Tibial nerve (tissue), 3 donors: ENCODE results near the gene DCDC1.

ENCODE experiments used
- POLR2A ChIP-seq, 2 donors: fragments of 450-650 bp; IDR thresholded peaks; one replicate each; pipeline ENCODE4 v1.6.1; 2017; ENCODE audit warnings: antibody characterized with exemption in 2 of 2, mild to moderate bottlenecking in 2 of 2, moderate library complexity in 2 of 2
- TF ChIP-seq, protein P1 (sequence below), 5 experiments: fragments of 200-600 bp in 3 of 5; fragments of 450-650 bp in 2 of 5; sonication (generic) in 3 of 5; IDR thresholded peaks; one replicate each; pipeline ENCODE4 v1.5.1; 2016 to 2019; ENCODE audit warnings: antibody characterized with exemption in 5 of 5, mild to moderate bottlenecking in 3 of 5, moderate library complexity in 2 of 5

DNA sequence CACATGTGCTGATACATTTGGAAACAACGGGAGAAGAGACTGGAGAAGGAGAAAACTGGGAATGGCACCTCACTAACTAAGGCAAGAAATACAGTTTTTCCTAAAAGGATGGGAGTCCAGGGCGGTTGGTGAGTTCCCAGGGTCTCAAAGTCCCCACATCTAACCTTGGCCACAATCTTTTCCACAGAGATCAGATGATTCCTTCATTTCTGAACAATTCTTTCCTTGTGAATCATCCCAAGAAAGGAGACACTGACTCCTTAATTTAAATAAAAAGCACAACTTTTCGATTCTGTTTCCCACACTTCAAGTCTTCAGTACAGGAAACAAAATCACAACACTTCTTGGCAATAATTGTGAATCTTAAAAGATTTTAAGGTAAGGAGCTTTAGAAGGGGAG, 384.7 kb downstream of the DCDC1 start:
- TF ChIP-seq, protein P1, sequence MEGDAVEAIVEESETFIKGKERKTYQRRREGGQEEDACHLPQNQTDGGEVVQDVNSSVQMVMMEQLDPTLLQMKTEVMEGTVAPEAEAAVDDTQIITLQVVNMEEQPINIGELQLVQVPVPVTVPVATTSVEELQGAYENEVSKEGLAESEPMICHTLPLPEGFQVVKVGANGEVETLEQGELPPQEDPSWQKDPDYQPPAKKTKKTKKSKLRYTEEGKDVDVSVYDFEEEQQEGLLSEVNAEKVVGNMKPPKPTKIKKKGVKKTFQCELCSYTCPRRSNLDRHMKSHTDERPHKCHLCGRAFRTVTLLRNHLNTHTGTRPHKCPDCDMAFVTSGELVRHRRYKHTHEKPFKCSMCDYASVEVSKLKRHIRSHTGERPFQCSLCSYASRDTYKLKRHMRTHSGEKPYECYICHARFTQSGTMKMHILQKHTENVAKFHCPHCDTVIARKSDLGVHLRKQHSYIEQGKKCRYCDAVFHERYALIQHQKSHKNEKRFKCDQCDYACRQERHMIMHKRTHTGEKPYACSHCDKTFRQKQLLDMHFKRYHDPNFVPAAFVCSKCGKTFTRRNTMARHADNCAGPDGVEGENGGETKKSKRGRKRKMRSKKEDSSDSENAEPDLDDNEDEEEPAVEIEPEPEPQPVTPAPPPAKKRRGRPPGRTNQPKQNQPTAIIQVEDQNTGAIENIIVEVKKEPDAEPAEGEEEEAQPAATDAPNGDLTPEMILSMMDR (IDR thresholded peaks at IDR 0.05), result no peak
- no peak for TF ChIP-seq POLR2A (IDR thresholded peaks at IDR 0.05)
